CD4-positive, alpha-beta T cell (primary cell): Measurements from ENCODE around the gene KDM8. TPM values are rescaled to one million over a fixed set of nuclear protein-coding genes. Genes with fewer than 3 reads are reported as not detected.
"Not testable (repeated sequence)": the region's sequence is repeated elsewhere in the genome, so short reads cannot be mapped to it uniquely, and the experiment has no call there.

Experiments
- ATAC-seq: fragments of 200-7000 bp; cut with Tn5 transposase; one replicate; pipeline ENCODE4 v1.10.0; 2022; ENCODE audit warnings: mild to moderate bottlenecking; ENCODE audit not compliant: poor library complexity
- CTCF ChIA-PET: fragments of 350-600 bp; sonication (Branson Sonifier 250); formaldehyde crosslinking; loops from one replicate; lab custom pipeline; 2021; ENCODE audit warnings: antibody characterized with exemption, inconsistent platforms; lab: Charles Lee
- POLR2A ChIA-PET: fragments of 350-600 bp; sonication (Branson Sonifier 250); formaldehyde crosslinking; loops from one replicate; lab custom pipeline; 2021; ENCODE audit warnings: antibody characterized with exemption, inconsistent platforms; lab: Charles Lee
- DNase-seq, 14 experiments: peaks; one replicate each; pipeline ENCODE4 v3.0.0-alpha.2; 2013 to 2020; ENCODE audit warnings: mixed read lengths in 2 of 14
- H3K27ac ChIP-seq, 2 donors: one replicate each; pipeline versions ENCODE4 v1.5.1 to v1.7.0; 2013; ENCODE audit warnings: low read length in 2 of 2, low read depth in 1 of 2, mild to moderate bottlenecking in 1 of 2
- H3K27me3 ChIP-seq, 2 experiments: 1 replicate in 1 of 2; 2 replicates in 1 of 2; pipeline versions ENCODE4 v1.6.1 to v1.7.0; 2013; ENCODE audit warnings: low read length in 2 of 2, control low read depth in 1 of 2, mild to moderate bottlenecking in 1 of 2, moderate library complexity in 1 of 2; ENCODE audit not compliant: insufficient read depth in 2 of 2, control insufficient read depth in 1 of 2
- H3K36me3 ChIP-seq: one replicate; pipeline ENCODE4 v1.6.1; 2013; ENCODE audit warnings: low read length, control low read depth; ENCODE audit not compliant: insufficient read depth
- H3K4me1 ChIP-seq: one replicate; pipeline ENCODE4 v1.6.1; 2013; ENCODE audit warnings: low read length, control low read depth; ENCODE audit not compliant: insufficient read depth
- H3K4me3 ChIP-seq: one replicate; pipeline ENCODE4 v1.5.1; 2013; ENCODE audit warnings: mild to moderate bottlenecking, low read length, moderate library complexity
- H3K9me3 ChIP-seq, 2 experiments: 1 replicate in 1 of 2; 2 replicates in 1 of 2; pipeline versions ENCODE4 v1.6.1 to v1.7.0; 2013; ENCODE audit warnings: low read length in 2 of 2, mild to moderate bottlenecking in 2 of 2, control low read depth in 1 of 2, moderate library complexity in 1 of 2; ENCODE audit not compliant: control insufficient read depth in 1 of 2, insufficient read depth in 1 of 2
- H3K27ac Mint-ChIP-seq: one replicate; pipeline ENCODE4 v1.8.0; 2020; ENCODE audit warnings: mixed read lengths
- H3K27me3 Mint-ChIP-seq: one replicate; pipeline ENCODE4 v1.8.0; 2021; ENCODE audit warnings: mixed read lengths
- H3K36me3 Mint-ChIP-seq: one replicate; pipeline ENCODE4 v1.8.0; 2021; ENCODE audit warnings: low read depth, mixed read lengths
- H3K4me1 Mint-ChIP-seq: one replicate; pipeline ENCODE4 v1.8.0; 2021; ENCODE audit warnings: low read depth, mixed read lengths
- H3K4me3 Mint-ChIP-seq: one replicate; pipeline ENCODE4 v1.8.0; 2020; ENCODE audit warnings: mild to moderate bottlenecking, mixed read lengths
- H3K9me3 Mint-ChIP-seq: one replicate; pipeline ENCODE4 v1.8.0; 2020; ENCODE audit warnings: mixed read lengths
- CTCF ChIP-seq: fragments of 200-600 bp; IDR thresholded peaks from one replicate; pipeline ENCODE4 v1.8.0; 2022; ENCODE audit warnings: antibody characterized with exemption, mild to moderate bottlenecking
- intact Hi-C, 2 experiments: fragments of 100-400 bp; cut with DNase I in 1 of 2; cut with micrococcal nuclease in 1 of 2; formaldehyde crosslinking; loops; one replicate each; pipeline versions ENCODE4 v1.15.1 to v1.9.0; 2023 to 2025; cut with DNase I, micrococcal nuclease
- total RNA-seq, 174 experiments: library from RNA in 2 of 174; stranded (reverse) in 2 of 174; gene quantifications; one replicate each; pipeline ENCODE4 v1.2.3 and lab custom pipeline; 2021 to 2026

Gene KDM8
- total RNA-seq, 2 experiments from 2014 or later = 15.1 to 17.3 TPM

GRCh38 chr16:27258241-27258734 is 55.0 kb downstream of the KDM8 start:
- POLR2A ChIA-PET = interaction anchor here (1.0 kb wide), 1 partner anchor 23 kb away, joined by 3 read pairs; no protein-coding TSS in a partner anchor
- H3K27me3 Mint-ChIP-seq = no peaks in the 10 kb centered on the region
- H3K9me3 Mint-ChIP-seq = no peaks in the 10 kb centered on the region
- no peak for ATAC-seq
- no peak overlapping the region for H3K27ac Mint-ChIP-seq
- H3K36me3 Mint-ChIP-seq = peaks cover 56% of the 10 kb centered on the region
- H3K4me1 ChIP-seq = peaks cover 16% of the 10 kb centered on the region
- no peak overlapping the region for H3K27ac ChIP-seq
- H3K4me3 ChIP-seq = no peak overlapping the region
- H3K4me1 Mint-ChIP-seq = peaks cover 75% of the 10 kb centered on the region
- intact Hi-C loops = no loop called here
- CTCF ChIA-PET = no interaction called here
- no peaks in the 10 kb centered on the region for H3K9me3 ChIP-seq
- DNase-seq = no peak
- H3K27me3 ChIP-seq = no peaks in the 10 kb centered on the region
- TF ChIP-seq CTCF = no peak
- H3K36me3 ChIP-seq = peaks cover 26% of the 10 kb centered on the region
- H3K4me3 Mint-ChIP-seq = no peak overlapping the region

GRCh38 chr16:27259710-27260109 is 56.4 kb downstream of the KDM8 start:
- ATAC-seq = no peak
- peaks cover 74% of the 10 kb centered on the region for H3K4me1 Mint-ChIP-seq
- H3K27ac Mint-ChIP-seq = no peak overlapping the region
- H3K9me3 Mint-ChIP-seq = no peaks in the 10 kb centered on the region
- DNase-seq = no peak
- no peaks in the 10 kb centered on the region for H3K27me3 ChIP-seq
- H3K9me3 ChIP-seq = no peaks in the 10 kb centered on the region
- peaks cover 26% of the 10 kb centered on the region for H3K36me3 ChIP-seq
- peaks cover 5% of the 10 kb centered on the region for H3K4me1 ChIP-seq
- H3K4me3 ChIP-seq = no peak overlapping the region
- ChIA-PET CTCF (interaction anchor here (2.1 kb wide), 1 partner anchor 25 kb away, joined by 7 read pairs; no protein-coding TSS in a partner anchor), POLR2A (interaction anchor here (0.8 kb wide), 1 partner anchor 25 kb away, joined by 3 read pairs; no protein-coding TSS in a partner anchor)
- no peak overlapping the region for H3K4me3 Mint-ChIP-seq
- H3K36me3 Mint-ChIP-seq = peaks cover 43% of the 10 kb centered on the region
- TF ChIP-seq CTCF = no peak
- no peak overlapping the region for H3K27ac ChIP-seq
- intact Hi-C loops = no loop called here
- no peaks in the 10 kb centered on the region for H3K27me3 Mint-ChIP-seq

GRCh38 chr16:27262904-27263423 is 59.6 kb downstream of the KDM8 start:
- H3K4me3 ChIP-seq, H3K9me3 ChIP-seq, ATAC-seq, H3K27me3 ChIP-seq, H3K4me3 Mint-ChIP-seq, intact Hi-C loops, POLR2A ChIA-PET, H3K36me3 ChIP-seq, H3K27ac ChIP-seq, DNase-seq, H3K27me3 Mint-ChIP-seq, H3K9me3 Mint-ChIP-seq: not testable (repeated sequence)
- CTCF ChIA-PET = interaction anchor here (2.7 kb wide), 1 partner anchor 28 kb away, joined by 11 read pairs; no protein-coding TSS in a partner anchor
- H3K4me1 Mint-ChIP-seq = peaks cover 75% of the 10 kb centered on the region
- peaks cover 16% of the 10 kb centered on the region for H3K36me3 Mint-ChIP-seq
- H3K4me1 ChIP-seq = peaks cover 14% of the 10 kb centered on the region
- peak overlapping the region; percentile 35 for H3K27ac Mint-ChIP-seq
